Raji (cell line): ENCODE measurements around the gene UROS.

Experiments
- POLR2A ChIP-seq: IDR thresholded peaks from 2 replicates; pipeline ENCODE4 v1.6.1; 2011; ENCODE audit warnings: low read depth, low read length, control low read depth; ENCODE audit not compliant: insufficient read depth

The UROS gene

DNA sequence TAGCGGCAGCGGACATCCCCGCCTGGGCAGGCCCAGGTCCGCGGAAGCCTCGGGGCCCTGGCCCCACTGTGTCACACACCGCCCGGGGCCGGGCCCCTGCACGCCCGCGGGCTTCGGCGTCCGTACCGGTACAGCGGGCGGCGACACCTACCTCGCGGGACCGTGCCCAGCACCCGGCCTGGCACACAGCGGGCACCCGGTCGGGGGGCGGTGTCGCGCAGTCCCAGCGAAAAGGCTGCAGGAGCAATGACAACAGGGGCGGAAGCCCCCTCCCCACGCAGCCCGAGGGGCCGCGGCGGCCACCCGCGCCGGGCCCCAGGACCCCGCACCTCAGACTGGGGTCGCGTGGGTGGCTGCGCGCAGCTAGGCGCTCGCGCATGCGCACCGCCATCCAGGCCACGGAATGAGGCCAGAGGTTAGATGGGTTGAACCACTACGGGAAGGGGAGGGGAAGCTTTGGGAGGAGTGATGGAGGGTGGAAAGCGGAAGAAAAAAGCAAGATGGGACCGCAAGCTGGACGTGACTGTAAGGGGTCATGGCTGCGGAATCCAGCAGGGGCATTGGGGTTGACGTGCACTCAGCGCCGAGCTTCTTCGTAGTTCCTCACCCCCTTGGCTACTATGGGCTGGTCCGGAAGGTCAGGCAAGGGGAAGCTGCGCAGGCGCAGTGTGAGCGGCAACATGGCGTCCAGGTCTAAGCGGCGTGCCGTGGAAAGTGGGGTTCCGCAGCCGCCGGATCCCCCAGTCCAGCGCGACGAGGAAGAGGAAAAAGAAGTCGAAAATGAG, at the start of gene UROS, which contains the start of gene BCCIP:
Gene UROS (minus strand): TSS at position 381 of the 785 bp plus-strand sequence. CDS start 6,759 bp downstream, outside the sequence.
Gene BCCIP (plus strand): TSS at position 669 of the 785 bp plus-strand sequence. CDS start 12 bp downstream, at position 681.
- TF ChIP-seq POLR2A = peak; percentile 83

- no peak for TF ChIP-seq POLR2A
These were observed 48.3 kb upstream of the UROS start for GRCh38 chr10:125871338-125871737.

GRCh38 chr10:125868372-125868975, 45.4 kb upstream of the UROS start:
- TF ChIP-seq POLR2A = no peak

DNA sequence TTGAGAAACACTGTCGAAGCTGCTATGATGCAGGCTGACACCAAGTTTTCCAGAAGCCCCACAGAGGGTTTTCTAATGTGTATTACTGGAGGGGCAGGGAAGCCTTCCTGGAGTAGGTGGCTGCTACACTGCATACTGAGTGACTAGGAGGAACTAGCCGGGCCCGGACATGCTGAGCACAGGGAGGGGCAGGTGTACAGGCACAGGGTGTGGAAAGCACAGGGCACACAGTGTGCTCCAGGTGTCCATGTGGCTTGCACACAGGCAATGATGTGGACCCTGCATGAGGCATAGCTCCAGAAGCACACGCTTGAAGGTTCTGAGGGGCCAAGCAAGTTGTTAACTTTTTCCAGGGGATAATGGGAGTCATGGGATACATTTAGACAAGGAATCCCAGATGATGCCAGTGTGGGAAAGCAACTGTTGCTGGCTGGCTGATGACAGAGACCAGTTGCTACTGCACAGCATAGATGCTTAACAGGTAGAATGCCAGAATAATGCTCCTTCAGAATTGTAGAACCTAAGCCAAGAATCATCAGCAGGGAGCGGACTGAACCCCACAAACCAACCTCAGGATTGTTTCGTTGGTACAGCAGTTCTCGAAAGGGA, 43.5 kb upstream of the UROS start:
- TF ChIP-seq POLR2A = no peak

DNA sequence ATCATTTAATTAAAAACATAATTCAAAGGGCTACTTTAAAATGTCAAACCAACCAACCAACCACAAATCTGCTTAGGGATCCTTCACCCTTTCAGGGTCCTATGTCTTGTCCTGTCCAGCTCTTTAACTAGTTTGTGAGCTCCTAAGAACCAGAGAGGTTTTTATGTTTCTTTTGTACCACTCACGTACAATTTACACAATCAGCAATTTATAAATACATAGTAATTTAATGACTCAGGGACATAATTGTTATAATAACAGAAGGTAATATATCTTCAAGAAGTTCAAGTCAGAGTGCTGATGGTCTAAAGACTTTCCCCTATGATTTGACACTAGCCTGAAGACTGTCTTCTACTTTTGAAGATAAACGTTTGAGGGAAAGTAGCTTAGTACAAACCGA, 42.1 kb upstream of the UROS start:
- TF ChIP-seq POLR2A = no peak

DNA sequence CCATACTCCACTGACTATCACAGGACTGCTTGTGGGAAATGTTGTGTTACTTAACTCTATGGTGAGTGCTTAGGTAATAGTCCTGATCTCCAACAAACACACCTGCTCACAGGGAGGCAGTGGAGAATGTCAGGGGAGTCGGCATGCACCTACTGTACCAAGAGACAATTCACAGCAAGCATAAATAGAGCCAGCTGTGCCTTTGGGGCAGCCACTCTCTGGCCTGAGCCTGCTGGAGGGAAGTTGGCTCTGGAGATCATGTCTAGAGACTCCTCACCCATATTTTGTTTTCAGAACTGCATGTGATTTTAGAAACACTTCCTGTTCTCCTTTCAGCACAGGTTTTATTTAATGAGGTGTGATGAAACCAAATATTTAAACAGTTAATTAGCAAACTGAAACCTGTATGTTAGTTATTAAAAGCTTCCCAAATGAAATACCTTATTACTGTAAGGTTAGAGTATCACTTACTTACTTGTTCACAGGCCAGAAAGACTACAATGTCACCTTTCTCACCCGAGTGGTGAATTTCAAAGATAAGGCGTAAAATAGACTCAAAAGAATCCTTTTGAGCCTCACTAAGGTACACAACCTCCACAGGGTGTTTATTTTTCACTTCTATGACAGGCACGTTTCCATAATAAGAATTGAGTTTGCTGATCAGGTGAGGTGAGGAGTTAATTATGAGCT, 36.2 kb upstream of the UROS start:
- TF ChIP-seq POLR2A = no peak

DNA sequence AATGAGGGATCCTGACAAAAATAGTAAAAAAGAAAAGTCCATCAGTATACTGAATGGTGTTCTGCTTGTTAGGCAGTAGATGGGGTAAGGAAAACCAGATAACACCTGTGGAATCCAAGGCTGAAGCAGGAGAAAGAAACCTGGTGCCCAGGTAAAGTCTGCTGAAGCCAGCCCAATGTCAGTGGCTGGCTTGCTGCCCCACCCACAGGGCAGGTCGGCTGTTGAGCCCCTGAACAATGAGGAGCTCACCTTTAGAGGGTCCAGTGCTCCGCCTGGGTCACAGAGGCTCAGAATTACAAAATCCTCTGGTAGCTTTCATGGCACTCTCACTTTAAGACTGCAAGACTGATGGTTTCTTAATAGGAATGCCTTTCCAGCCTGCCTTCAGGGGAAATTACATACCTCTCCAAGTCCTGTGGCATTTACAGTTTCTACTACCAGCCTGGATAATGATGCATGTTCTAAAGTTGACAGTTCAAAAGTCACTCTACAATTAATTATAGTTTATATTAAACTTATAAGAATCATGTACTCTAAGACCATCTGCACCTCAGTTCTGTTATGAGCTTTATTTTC, 34.2 kb upstream of the UROS start:
- TF ChIP-seq POLR2A = no peak

DNA sequence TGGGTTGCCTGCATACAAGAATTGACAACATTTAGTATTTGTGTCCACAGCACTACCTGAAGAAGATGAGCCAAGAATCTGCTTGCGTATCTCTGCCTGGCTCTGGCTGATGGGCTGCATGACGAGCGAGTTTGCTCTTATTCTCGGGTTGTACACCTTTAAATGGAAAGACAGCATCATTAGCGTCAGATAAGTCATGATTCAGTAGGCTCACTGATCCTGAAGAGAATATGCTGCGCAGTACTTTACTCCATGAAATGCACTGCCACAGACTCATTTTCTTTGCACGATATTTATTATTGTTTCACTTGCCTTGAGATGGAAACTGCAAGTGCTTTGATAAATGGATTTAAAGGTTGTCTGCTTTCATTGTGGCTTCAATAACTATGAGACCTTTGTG, 29.4 kb upstream of the UROS start:
- no peak for TF ChIP-seq POLR2A

- no peak for TF ChIP-seq POLR2A
These were observed 28.0 kb upstream of the UROS start for GRCh38 chr10:125850766-125851731.

DNA sequence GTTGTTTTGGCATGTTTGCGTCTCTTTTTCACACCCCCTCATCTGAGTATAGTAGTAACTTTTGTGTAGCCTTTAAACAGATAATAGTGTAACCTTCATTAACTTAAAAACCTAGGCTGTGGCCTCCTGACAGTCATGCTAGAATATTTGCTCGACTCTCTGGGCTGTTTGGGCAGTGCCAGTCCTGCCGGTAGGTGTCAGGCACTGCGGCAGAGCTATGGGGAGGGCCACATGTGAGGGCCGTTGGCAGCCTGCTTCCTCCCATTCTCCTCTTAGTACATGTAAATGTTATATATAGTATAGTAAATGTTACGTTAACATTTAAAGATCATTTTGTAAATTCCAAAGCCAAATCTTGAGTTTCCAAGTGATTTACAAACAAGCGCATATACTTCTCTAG, 26.4 kb upstream of the UROS start:
- TF ChIP-seq POLR2A = no peak

- no peak for TF ChIP-seq POLR2A
These were observed 25.8 kb upstream of the UROS start for GRCh38 chr10:125848857-125849256.

DNA sequence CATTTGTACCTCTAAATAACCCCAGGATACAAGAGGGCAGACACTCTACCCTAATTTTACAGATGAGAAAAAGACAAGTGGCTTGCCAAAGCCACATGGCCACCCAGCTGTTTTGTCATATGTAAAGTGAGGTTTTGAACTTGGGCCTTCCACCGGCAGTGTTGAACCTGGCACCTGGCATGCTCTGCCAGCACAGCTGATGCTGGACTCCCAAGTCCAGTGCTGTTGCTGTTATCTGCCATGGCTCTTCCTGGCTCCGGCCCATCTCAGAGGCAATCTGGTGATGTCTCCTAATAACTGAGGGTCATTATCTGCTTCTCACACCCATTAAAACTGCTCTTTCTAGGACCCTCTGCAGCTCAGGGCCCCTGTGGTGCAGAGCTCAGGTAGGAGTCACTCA, 25.3 kb upstream of the UROS start:
- no peak for TF ChIP-seq POLR2A

DNA sequence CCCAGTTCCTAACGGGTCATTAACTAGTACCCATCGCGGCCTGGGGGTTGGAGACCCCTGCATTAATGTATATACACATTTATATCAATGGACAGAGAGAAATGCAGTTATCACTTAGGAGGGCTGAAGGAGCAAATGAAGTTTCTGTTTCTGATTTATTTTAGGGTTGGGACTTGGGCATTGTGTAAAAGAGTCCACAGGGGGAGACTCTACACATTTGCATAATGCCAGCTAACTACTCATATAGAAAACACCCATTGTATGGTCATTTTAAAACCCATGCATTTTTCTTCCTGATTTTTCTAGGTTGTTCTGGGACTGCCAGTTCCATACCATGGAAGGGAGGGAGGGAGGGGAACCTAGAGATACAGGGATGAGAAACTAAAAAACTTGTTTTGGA, 23.8 kb upstream of the UROS start:
- TF ChIP-seq POLR2A = no peak

DNA sequence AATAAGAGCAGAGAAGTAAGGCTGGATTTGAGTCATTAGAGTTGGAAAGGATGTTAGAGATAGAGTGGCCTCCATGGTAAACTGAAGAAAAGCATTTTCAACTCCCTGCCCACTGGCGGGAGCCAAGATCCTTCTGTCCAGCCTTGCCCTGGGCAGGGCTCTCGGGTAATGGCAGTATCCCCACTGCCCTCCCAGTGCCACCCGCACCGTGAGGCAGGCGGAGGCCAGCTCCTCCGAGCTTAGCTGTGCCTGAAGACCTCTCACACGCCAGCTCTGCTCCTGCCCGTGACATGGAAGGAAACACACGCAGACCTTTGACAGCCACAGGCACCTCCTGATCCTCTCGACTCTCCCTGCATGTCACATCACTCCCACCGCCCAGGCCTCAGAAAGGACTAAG, 22.6 kb upstream of the UROS start:
- TF ChIP-seq POLR2A = no peak
